Smooth muscle cell of the brain vasculature (primary cell): Measurements from ENCODE around the gene FGF11.

Experiments used
- DNase-seq: peaks from one replicate; pipeline ENCODE4 v3.0.0-alpha.2; 2012; ENCODE audit warnings: low read depth, low spot score

Gene FGF11

GRCh38 chr17:7408252-7408727 is 31.0 kb upstream of the FGF11 start:
- DNase-seq: no peak

DNA sequence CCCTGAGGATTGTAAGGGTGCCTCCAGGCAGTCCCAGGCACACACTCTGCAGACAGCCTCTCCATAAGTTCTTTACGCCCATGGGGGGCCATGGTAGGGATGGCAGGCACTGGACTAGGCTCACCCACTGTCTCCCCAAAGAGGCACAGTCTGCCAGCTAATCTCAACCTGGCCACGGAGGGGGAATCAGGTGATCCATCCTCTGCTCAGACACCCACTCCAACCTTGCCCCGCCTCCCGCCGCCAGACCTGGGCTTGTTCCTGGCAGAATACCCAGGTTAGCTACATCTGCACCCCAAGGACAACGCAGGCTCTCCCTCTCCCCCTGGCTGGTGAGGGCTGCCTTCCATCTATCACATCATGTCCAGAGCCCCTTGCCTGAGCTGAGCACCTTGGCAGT is 30.4 kb upstream of the FGF11 start:
- no peak for DNase-seq

DNA sequence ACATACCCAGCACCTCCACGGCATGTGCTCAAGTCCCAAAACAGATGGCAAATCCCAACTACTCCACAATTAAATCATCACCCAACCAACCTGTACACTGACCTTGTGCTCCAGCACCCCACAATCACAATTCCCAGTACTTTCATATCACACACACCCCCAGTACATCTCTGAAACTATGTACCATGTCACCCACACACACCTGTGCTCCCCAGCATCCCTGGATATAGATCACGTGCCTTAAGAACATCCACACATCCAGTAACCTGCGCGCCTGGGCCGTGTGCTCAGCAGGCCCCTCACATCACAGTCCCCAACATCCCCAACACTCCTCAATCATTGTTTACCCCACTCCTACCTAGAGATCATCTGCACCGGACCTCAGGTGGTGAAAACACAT is 29.6 kb upstream of the FGF11 start:
- DNase-seq: no peak

DNA sequence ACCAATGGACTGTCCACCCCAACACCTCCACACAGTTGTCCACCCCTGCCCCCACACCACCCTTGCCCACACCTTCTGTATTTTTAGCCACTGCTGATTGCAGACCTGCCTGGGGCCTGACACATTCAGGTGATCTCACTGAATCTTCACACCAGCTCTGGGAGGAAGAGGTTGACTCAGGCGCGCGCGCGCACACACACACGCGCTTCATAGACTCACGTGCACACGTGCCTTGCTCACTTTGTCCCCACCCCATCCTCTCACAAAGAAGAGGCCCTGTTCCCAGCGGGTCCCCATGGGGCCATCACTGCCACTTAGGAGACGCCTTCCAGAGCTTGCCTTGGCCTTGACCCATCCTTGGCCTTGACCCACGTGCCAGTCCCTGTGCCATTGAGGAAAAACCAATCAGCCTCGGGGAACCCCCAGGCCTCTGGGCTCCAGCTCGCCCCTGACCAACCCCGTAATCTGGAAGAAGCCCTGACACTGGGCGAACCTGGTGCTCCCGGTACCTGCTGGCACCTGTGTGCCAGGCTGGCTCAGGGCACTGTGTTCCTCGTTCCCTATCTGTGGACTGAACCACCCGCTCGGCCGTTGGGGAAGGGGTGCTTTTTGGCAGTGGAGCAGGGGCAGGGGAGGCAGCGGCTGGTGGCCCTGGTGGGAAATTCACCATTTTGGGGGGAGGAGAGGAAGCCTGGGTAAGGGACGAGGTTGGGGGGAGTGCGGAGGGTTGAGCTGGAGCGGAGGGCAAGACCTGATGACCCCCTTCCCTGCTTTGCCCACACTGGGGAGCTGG is 28.5 kb upstream of the FGF11 start:
- DNase-seq: no peak

- DNase-seq: no peak
These were observed 27.9 kb upstream of the FGF11 start for GRCh38 chr17:7411427-7411750.

GRCh38 chr17:7413346-7413985 is 25.8 kb upstream of the FGF11 start:
- DNase-seq: no peak

DNA sequence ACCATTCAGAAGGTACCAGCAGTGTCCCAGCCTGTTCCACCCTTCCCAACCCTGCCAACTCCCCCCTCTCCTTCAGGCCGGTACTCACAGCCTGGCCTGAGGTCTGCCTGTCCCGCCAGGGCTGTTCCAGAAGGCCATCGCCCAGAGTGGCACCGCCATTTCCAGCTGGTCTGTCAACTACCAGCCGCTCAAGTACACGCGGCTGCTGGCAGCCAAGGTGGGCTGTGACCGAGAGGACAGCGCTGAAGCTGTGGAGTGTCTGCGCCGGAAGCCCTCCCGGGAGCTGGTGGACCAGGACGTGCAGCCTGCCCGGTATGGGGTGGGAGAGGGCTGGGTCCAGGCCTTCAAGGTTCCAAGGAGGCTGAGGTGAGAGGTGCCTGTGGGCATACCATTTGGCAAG is 24.5 kb upstream of the FGF11 start:
- no peak for DNase-seq

GRCh38 chr17:7415784-7416183 is 23.5 kb upstream of the FGF11 start:
- no peak for DNase-seq

DNA sequence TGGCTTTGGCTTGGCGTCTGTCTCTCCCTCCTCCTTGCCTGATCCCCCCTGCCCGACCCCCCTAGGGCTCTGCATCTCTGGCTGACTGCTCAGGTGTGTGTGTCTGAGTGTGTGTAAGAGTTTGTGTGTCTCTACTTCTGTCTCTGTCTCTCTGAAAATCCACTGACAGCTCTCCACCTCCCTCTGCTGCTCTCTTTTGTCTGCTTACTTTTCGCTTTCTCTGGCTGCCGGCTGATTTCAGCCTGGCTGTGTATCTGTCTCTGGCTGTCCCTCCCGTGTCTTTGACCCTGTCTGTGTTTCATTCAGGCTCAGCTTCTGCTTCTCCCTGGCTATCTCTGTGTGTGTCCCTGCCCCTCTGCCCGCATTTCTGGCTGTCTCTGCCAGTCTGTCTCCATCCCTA is 23.0 kb upstream of the FGF11 start:
- no peak for DNase-seq

GRCh38 chr17:7417056-7417655 is 22.2 kb upstream of the FGF11 start:
- DNase-seq: no peak

GRCh38 chr17:7418472-7419152 is 20.7 kb upstream of the FGF11 start:
- DNase-seq: no peak

- no peak for DNase-seq
These were observed 19.3 kb upstream of the FGF11 start, which contains the start of gene SPEM1 for GRCh38 chr17:7419819-7420610. Gene SPEM1 (plus strand): TSS chr17:7420324. CDS start chr17:7420385, 61 bp downstream.

DNA sequence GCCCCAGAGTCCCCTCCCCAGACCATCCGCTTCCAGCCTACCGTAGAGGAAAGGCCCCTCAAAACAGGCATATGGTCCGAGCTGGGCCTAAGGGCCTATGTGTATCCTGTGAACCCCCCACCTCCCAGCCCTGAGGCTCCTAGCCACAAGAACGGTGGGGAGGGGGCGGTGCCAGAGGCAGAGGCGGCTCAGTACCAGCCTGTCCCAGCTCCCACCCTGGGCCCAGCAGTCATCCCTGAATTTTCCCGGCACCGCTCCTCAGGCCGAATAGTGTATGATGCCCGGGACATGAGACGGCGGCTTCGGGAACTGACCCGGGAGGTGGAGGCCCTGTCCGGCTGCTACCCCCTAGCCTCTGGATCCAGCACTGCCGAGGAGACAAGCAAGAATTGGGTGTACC is 18.1 kb upstream of the FGF11 start:
- no peak for DNase-seq

DNA sequence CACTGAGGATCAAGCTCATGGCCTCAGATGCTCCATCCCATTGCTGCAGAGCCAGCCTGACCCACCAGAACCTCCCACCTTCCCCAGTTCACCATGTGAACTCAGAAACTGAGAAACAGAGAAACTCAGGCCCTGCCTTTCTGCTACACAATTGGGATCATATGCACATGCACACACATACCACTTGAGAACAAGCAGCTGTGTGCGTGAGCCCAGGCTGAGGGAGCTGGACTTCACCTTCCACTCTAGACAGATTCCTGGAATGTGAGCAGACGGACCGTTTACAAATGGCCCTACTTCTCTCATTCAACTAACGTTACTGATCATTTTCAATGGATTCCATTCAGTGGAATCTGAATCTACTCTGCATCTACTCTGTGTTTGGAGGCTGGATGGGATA is 15.6 kb upstream of the FGF11 start:
- no peak for DNase-seq

DNA sequence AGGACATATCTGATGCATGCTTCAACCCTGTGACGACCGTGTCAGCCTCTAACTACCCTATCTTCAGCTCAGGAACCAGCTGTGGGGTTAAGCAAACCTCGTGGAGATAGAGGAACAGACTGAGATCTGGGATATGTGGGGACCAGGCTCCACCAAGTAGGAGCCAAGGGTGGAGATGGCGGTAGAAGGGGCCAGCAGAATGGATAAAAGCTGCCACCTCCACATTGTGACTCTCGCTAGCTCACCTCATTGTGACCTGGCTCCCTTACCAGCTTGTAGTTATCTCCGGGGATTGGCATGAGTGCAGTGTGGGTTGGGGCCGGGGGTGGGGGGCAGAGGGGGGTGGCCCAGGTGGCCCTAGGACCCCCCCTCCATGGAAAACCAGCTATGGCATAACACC is 14.0 kb upstream of the FGF11 start, which contains the start of gene SPEM2:
SPEM2 (plus strand) TSS at position 301 of the 400 bp plus-strand sequence; CDS start at position 374, 73 bp downstream.
- no peak for DNase-seq

DNA sequence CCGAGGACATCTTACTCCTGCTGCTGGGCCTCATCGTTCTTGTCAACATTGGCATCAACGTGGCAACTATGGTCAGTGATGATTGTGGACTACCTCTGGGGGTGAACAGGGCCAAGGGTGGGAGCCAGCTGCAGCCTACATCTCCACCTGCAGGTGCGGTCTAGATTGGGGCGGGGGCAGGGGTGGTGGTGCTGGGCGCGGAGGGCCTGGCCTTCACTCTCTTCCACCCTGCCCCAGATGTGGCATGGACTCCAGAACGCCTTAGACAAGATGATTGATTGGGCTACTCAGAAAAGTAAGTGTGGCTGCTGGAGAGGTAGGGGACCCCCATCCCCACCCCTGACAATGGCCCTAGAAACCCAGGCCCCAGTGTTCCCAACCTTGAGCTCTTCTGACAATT is 13.6 kb upstream of the FGF11 start:
- no peak for DNase-seq

DNA sequence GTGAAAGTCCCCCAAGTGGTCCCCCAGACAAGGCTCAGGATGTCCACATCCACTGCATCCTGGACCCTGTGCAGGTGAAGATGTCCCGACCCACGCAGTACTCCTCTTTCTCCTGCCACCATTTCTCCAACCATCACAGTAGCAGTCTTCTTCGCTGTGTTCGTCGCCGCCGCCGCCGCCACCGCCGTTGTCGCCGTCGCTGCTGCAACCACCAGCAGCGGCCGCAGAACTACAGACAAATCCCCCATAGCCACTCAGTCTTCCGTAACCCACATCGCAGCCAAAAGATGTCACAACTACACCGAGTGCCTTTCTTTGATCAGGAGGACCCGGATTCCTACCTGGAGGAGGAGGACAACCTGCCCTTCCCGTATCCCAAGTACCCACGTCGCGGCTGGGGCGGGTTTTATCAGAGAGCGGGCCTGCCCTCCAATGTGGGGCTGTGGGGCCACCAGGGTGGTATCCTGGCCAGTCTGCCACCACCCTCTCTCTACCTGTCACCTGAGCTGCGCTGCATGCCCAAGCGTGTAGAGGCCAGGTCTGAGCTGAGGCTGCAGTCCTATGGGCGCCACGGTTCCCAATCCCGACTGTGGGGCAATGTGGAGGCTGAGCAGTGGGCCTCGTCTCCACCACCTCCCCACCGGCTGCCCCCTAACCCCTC is 13.0 kb upstream of the FGF11 start:
- DNase-seq: no peak

DNA sequence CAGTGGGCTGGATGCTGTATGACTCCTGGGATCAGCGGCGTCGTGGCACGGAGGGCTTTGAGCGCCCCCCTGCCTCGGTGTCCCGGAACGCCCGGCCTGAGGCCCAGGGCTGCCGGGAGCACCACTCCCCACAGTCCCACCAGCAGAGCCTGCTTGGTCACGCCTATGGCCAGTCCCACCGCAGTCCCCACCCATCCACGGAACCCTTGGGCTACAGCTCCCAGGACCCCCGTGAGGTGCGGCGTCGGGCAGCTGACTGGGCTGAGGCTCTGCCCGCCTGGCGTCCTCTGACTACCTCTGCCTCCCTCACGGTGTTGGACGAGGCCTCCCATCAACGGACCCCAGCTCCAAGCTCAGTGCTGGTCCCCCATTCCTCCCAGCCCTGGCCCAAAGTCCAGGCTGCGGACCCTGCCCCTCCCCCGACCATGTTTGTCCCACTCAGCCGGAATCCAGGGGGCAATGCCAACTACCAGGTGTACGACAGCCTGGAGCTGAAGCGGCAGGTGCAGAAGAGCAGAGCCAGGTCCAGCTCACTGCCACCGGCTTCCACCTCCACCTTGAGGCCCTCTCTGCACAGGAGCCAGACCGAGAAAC is 12.3 kb upstream of the FGF11 start:
- DNase-seq: no peak

GRCh38 chr17:7427549-7427948 is 11.8 kb upstream of the FGF11 start:
- DNase-seq: no peak

DNA sequence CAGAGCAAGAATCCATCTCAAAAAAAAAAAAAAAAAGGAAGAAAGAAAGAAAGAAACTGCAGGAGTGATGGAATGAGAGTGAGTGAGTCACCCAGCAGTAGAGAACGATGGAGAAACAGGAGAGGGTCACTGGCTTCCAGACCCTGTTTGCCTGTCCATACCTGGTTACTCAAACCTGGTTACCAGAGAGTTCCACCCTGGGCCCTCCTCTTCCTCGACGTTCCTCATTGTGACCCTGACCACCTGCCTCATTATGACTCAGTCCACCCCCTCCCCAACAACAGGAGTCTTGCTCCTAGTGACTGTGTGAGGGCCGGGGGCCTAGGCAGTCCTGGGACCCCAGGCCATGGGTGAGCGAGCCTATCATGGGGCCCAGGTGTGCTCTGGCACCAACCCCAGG is 10.8 kb upstream of the FGF11 start, which contains the start of gene SPEM3:
SPEM3 (plus strand) TSS at position 301 of the 400 bp plus-strand sequence; CDS start at position 347, 46 bp downstream.
- DNase-seq: no peak
